ENCODE data around the gene LAPTM5.

Gene LAPTM5

GRCh38 chr1:30801771-30802198 lies 44.2 kb upstream of the LAPTM5 start:
- peak; percentile 79 for DNase-seq (ENCODE audit: low spot score)
- peak; percentile 92 for TF ChIP-seq CTCF (IDR thresholded peaks at IDR 0.05; ENCODE audit: extremely low read depth, missing control alignments)

- no peak for TF ChIP-seq CTCF (IDR thresholded peaks at IDR 0.05; ENCODE audit: extremely low read depth, missing control alignments)
- DNase-seq (ENCODE audit: low spot score), result no peak
Observed at GRCh38 chr1:30799233-30799511, 41.6 kb upstream of the LAPTM5 start.

GRCh38 chr1:30798389-30799232 lies 41.0 kb upstream of the LAPTM5 start:
- no peak for DNase-seq (ENCODE audit: low spot score)
- no peak for TF ChIP-seq CTCF (IDR thresholded peaks at IDR 0.05; ENCODE audit: extremely low read depth, missing control alignments)

GRCh38 chr1:30795026-30795425 lies 37.5 kb upstream of the LAPTM5 start:
- DNase-seq (ENCODE audit: low spot score), result no peak
- TF ChIP-seq CTCF (IDR thresholded peaks at IDR 0.05; ENCODE audit: extremely low read depth, missing control alignments), result no peak

- no peak for DNase-seq (ENCODE audit: low spot score)
- no peak for TF ChIP-seq CTCF (IDR thresholded peaks at IDR 0.05; ENCODE audit: extremely low read depth, missing control alignments)
Observed at GRCh38 chr1:30794260-30794659, 36.7 kb upstream of the LAPTM5 start.

- no peak for DNase-seq (ENCODE audit: low spot score)
- TF ChIP-seq CTCF (IDR thresholded peaks at IDR 0.05; ENCODE audit: extremely low read depth, missing control alignments), result no peak
Observed at GRCh38 chr1:30793209-30793608, 35.6 kb upstream of the LAPTM5 start.

GRCh38 chr1:30791868-30792267 lies 34.3 kb upstream of the LAPTM5 start:
- no peak for DNase-seq (ENCODE audit: low spot score)
- TF ChIP-seq CTCF (IDR thresholded peaks at IDR 0.05; ENCODE audit: extremely low read depth, missing control alignments), result no peak
